GM12874 (cell line): Measurements from ENCODE around the gene FIGN.

ENCODE experiments used
- CTCF ChIP-seq: IDR thresholded peaks from 2 replicates; pipeline ENCODE4 v1.5.1; 2011; ENCODE audit warnings: low read depth, mild to moderate bottlenecking, control low read depth, low read length, moderate library complexity; ENCODE audit not compliant: insufficient read depth

The FIGN gene

GRCh38 chr2:163693484-163693883 is 42.3 kb downstream of the FIGN start:
- TF ChIP-seq CTCF = no peak

GRCh38 chr2:163692611-163693482 is 43.0 kb downstream of the FIGN start:
- TF ChIP-seq CTCF = no peak

DNA sequence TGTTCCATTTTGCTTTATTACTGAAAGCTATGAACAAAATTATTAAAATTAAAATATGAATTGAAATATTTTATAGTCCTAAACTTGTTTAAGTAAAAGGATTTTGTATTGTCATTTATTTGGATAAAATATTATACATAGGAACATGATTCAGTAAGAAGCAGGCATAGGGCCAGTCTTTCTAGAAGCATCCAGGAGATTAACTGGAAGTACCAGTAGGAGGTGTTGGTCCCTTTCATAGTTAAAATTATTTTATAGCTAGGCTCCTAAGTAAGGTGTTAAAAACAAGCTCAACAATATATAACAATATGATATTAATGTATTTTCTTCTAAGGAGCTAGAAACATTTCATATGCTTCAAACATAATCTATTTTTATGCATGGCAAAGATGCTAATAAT is 43.7 kb downstream of the FIGN start:
- no peak for TF ChIP-seq CTCF

- TF ChIP-seq CTCF = no peak
Measured at GRCh38 chr2:163690896-163691295, 44.9 kb downstream of the FIGN start.

DNA sequence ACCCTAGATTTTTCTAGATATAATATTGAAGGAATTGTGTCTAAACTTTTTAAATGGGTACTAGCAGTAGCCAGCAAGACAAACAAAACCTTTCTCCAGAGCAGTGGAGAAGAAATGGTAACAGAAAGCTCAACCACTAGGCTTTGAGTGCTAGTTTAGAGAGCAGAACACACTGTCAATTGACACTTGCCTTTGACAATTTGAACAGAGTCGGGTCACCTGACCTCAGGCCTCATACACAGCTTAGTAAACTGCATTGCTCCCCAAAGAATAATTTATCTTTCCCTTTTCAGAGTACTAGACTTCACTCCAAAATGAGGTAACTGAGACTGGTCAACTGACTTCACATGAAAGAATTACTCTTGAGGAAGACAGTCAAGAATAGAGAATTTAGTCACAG is 48.6 kb downstream of the FIGN start:
- TF ChIP-seq CTCF = no peak

- no peak for TF ChIP-seq CTCF
Measured at GRCh38 chr2:163686289-163686688, 49.5 kb downstream of the FIGN start.

GRCh38 chr2:163682695-163683094 is 53.1 kb downstream of the FIGN start:
- no peak for TF ChIP-seq CTCF
